Measurements from ENCODE around the gene ESYT1.

DNA sequence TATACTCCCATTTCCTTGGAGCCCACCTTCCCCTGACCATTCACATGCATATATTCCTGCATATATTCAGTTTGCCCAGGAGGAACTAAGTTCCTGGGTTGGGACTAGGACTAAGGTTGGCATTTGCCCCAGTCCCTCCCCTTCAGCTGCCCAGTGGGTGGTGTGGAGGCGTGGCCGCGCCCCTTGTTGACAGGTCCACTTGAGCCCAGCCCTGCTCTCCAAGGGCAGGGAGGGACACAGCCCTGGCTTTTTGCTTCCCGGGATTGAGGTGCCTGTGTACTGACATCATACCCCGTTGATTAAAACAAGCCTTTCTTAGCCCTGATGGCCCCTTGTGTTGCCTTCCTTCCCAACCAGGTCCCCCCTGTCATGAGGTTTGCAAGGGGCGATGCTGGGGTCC, 40.8 kb upstream of the ESYT1 start:
- peak in 1 of 2 donors; percentile 33 for TF ChIP-seq POLR2A (IDR thresholded peaks at IDR 0.05)
- TF ChIP-seq, protein P1, sequence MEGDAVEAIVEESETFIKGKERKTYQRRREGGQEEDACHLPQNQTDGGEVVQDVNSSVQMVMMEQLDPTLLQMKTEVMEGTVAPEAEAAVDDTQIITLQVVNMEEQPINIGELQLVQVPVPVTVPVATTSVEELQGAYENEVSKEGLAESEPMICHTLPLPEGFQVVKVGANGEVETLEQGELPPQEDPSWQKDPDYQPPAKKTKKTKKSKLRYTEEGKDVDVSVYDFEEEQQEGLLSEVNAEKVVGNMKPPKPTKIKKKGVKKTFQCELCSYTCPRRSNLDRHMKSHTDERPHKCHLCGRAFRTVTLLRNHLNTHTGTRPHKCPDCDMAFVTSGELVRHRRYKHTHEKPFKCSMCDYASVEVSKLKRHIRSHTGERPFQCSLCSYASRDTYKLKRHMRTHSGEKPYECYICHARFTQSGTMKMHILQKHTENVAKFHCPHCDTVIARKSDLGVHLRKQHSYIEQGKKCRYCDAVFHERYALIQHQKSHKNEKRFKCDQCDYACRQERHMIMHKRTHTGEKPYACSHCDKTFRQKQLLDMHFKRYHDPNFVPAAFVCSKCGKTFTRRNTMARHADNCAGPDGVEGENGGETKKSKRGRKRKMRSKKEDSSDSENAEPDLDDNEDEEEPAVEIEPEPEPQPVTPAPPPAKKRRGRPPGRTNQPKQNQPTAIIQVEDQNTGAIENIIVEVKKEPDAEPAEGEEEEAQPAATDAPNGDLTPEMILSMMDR (IDR thresholded peaks at IDR 0.05), result no peak
